H1 (cell line): ENCODE measurements around the gene SLC48A1. TPM values are rescaled to one million over a fixed set of nuclear protein-coding genes. Genes with fewer than 3 reads are reported as not detected.

Source experiments
- CTCF ChIA-PET: fragments of 300-600 bp; sonication (Branson Sonifier 250); formaldehyde crosslinking; loops from one replicate; lab custom pipeline; 2021; ENCODE audit not compliant: partially characterized antibody; lab: Charles Lee
- POLR2A ChIA-PET: fragments of 300-600 bp; sonication (Branson Sonifier 250); formaldehyde crosslinking; loops from one replicate; lab custom pipeline; 2021; ENCODE audit warnings: inconsistent platforms; ENCODE audit not compliant: partially characterized antibody; lab: Charles Lee
- DNase-seq, 2 experiments: peaks; one replicate each; pipeline versions ENCODE4 v3.0.0 to v3.0.0-alpha.2; 2010 to 2022; ENCODE audit warnings: low spot score in 2 of 2, low read depth in 1 of 2, mixed read lengths in 1 of 2
- FAIRE-seq: peaks from 2 replicates; lab custom pipeline; 2011; peaks lifted over from hg19 to GRCh38; lab: Jason Lieb, UNC
- H2AFZ ChIP-seq: 2 replicates; pipeline ENCODE4 v1.8.1; 2012; ENCODE audit warnings: low read length, inconsistent platforms
- H2AK5ac ChIP-seq: 2 replicates; pipeline ENCODE4 v1.6.1; 2013; ENCODE audit warnings: low read depth, low read length
- H2BK120ac ChIP-seq: replicated peaks from 2 replicates; pipeline ENCODE3; 2013; ENCODE audit warnings: low read depth, low read length, inconsistent platforms
- H2BK12ac ChIP-seq: 2 replicates; pipeline ENCODE4 v1.6.1; 2013; ENCODE audit warnings: low read depth, low read length
- H2BK15ac ChIP-seq: 2 replicates; pipeline ENCODE4 v1.6.1; 2013; ENCODE audit warnings: low read length
- H2BK20ac ChIP-seq: 2 replicates; pipeline ENCODE4 v1.6.1; 2013; ENCODE audit warnings: low read length
- H2BK5ac ChIP-seq: 2 replicates; pipeline ENCODE4 v1.6.1; 2013; ENCODE audit warnings: low read depth, low read length
- H3K14ac ChIP-seq: 2 replicates; pipeline ENCODE4 v1.6.1; 2013; ENCODE audit warnings: inconsistent platforms; ENCODE audit not compliant: insufficient read length
- H3K18ac ChIP-seq: 2 replicates; pipeline ENCODE4 v1.6.1; 2013; ENCODE audit warnings: low read length; ENCODE audit errors: extremely low read depth
- H3K23ac ChIP-seq: 2 replicates; pipeline ENCODE4 v1.6.1; 2013; ENCODE audit warnings: inconsistent platforms; ENCODE audit not compliant: insufficient read length
- H3K23me2 ChIP-seq: 2 replicates; pipeline ENCODE4 v1.6.1; 2013; ENCODE audit warnings: low read depth, low read length
- H3K27ac ChIP-seq: 2 replicates; pipeline ENCODE4 v1.6.1; 2011; ENCODE audit warnings: low read depth, low read length, inconsistent platforms
- H3K27me3 ChIP-seq, 4 experiments: replicated peaks in 1 of 4; 1 replicate in 1 of 4; 2 replicates in 3 of 4; pipeline versions ENCODE4 v1.6.1 to v1.8.1; 2011 to 2013; ENCODE audit warnings: low read length in 3 of 4, mild to moderate bottlenecking in 3 of 4, inconsistent platforms in 2 of 4, mixed read lengths in 2 of 4, moderate library complexity in 1 of 4; ENCODE audit not compliant: control insufficient read depth in 3 of 4, insufficient read depth in 3 of 4; ENCODE audit errors: extremely low read depth in 1 of 4
- H3K36me3 ChIP-seq, 4 experiments: 2 replicates each; pipeline versions ENCODE4 v1.6.1 to v1.8.1; 2011 to 2013; ENCODE audit warnings: mild to moderate bottlenecking in 4 of 4, low read length in 3 of 4, moderate library complexity in 2 of 4, control low read depth in 1 of 4, inconsistent platforms in 1 of 4; ENCODE audit not compliant: insufficient read depth in 4 of 4, control insufficient read depth in 2 of 4
- H3K4ac ChIP-seq: replicated peaks from 2 replicates; pipeline ENCODE3; 2013; ENCODE audit warnings: low read length, low read depth, mixed read lengths, inconsistent platforms; ENCODE audit not compliant: insufficient read length
- H3K4me1 ChIP-seq, 4 experiments: replicated peaks in 1 of 4; 1 replicate in 1 of 4; 2 replicates in 3 of 4; pipeline versions ENCODE4 v1.6.1 to v1.8.1; 2011 to 2013; ENCODE audit warnings: low read length in 3 of 4, inconsistent platforms in 2 of 4, mixed read lengths in 1 of 4; ENCODE audit not compliant: insufficient read depth in 4 of 4, control insufficient read depth in 3 of 4
- H3K4me2 ChIP-seq, 2 experiments: 2 replicates each; pipeline versions ENCODE4 v1.6.1 to v1.8.1; 2011 to 2013; ENCODE audit warnings: low read depth in 2 of 2, low read length in 2 of 2, control low read depth in 1 of 2, inconsistent platforms in 1 of 2, mild to moderate bottlenecking in 1 of 2; ENCODE audit not compliant: insufficient read depth in 1 of 2
- H3K4me3 ChIP-seq, 4 experiments: fragments of 200-600, 300-600 bp in 1 of 4; sonication (generic), shearing (Covaris generic), sonication (Bioruptor Twin) in 1 of 4; 2 replicates each; pipeline versions ENCODE4 v1.5.1 to v1.8.1; 2011 to 2016; ENCODE audit warnings: low read length in 4 of 4, low read depth in 3 of 4, control low read depth in 2 of 4, inconsistent platforms in 2 of 4, mild to moderate bottlenecking in 2 of 4, mixed read lengths in 1 of 4, moderate library complexity in 1 of 4; ENCODE audit not compliant: insufficient read depth in 2 of 4; ENCODE audit errors: extremely low read depth in 1 of 4
- H3K56ac ChIP-seq: replicated peaks from 2 replicates; pipeline ENCODE3; 2013; ENCODE audit warnings: low read depth, mild to moderate bottlenecking, mixed read lengths, low read length, inconsistent platforms; ENCODE audit not compliant: insufficient read length
- H3K79me1 ChIP-seq: 2 replicates; pipeline ENCODE4 v1.6.1; 2013; ENCODE audit warnings: low read depth, low read length, control low read depth
- H3K79me2 ChIP-seq, 2 experiments: 2 replicates each; pipeline versions ENCODE4 v1.6.1 to v1.8.1; 2012 to 2013; ENCODE audit warnings: low read length in 2 of 2, mild to moderate bottlenecking in 2 of 2, inconsistent platforms in 1 of 2; ENCODE audit not compliant: insufficient read depth in 2 of 2, control insufficient read depth in 1 of 2
- H3K9ac ChIP-seq, 4 experiments: replicated peaks in 1 of 4; 1 replicate in 1 of 4; 2 replicates in 3 of 4; pipeline versions ENCODE4 v1.6.1 to v1.8.1; 2011 to 2013; ENCODE audit warnings: low read depth in 3 of 4, low read length in 3 of 4, control low read depth in 2 of 4, mild to moderate bottlenecking in 2 of 4, moderate library complexity in 2 of 4, inconsistent platforms in 1 of 4; ENCODE audit errors: extremely low read depth in 1 of 4
- H3K9me3 ChIP-seq, 2 experiments: 2 replicates each; pipeline versions ENCODE4 v1.6.1 to v1.8.1; 2012 to 2013; ENCODE audit warnings: mild to moderate bottlenecking in 2 of 2, moderate library complexity in 2 of 2, control low read depth in 1 of 2, inconsistent platforms in 1 of 2, low read depth in 1 of 2, low read length in 1 of 2, mixed read lengths in 1 of 2; ENCODE audit not compliant: insufficient read depth in 2 of 2
- H4K20me1 ChIP-seq, 2 experiments: replicated peaks in 1 of 2; 2 replicates each; pipeline versions ENCODE3 to v1.8.1; 2011 to 2013; ENCODE audit warnings: inconsistent platforms in 2 of 2, low read length in 2 of 2, mild to moderate bottlenecking in 1 of 2; ENCODE audit not compliant: insufficient read depth in 2 of 2, control insufficient read depth in 1 of 2
- H4K5ac ChIP-seq: 2 replicates; pipeline ENCODE4 v1.6.1; 2013; ENCODE audit warnings: low read length, low read depth, mixed read lengths, inconsistent platforms; ENCODE audit not compliant: insufficient read length
- H4K8ac ChIP-seq: 2 replicates; pipeline ENCODE4 v1.8.0; 2013; ENCODE audit warnings: mild to moderate bottlenecking, moderate library complexity, low read length, inconsistent platforms; ENCODE audit not compliant: insufficient read depth; ENCODE audit errors: extremely low read depth
- H4K91ac ChIP-seq: replicated peaks from 2 replicates; pipeline ENCODE3; 2013; ENCODE audit warnings: low read length, mixed read lengths, inconsistent platforms; ENCODE audit not compliant: insufficient read length
- BACH1 ChIP-seq: IDR thresholded peaks from 2 replicates; pipeline ENCODE4 v1.6.1; 2012; ENCODE audit warnings: low read length, improper control_type of control experiment
- CBX8 ChIP-seq: fragments of 300-800, 300-1000 bp; sonication (generic); IDR thresholded peaks from 2 replicates; pipeline ENCODE4 v1.7.1; 2016; ENCODE audit warnings: low read depth, low read length, borderline replicate concordance
- CREB1 ChIP-seq: IDR thresholded peaks from 2 replicates; pipeline ENCODE4 v1.6.1; 2012; ENCODE audit warnings: inconsistent platforms
- EP300 ChIP-seq, 2 experiments: IDR thresholded peaks; 1 replicate in 1 of 2; 2 replicates in 1 of 2; pipeline ENCODE4 v1.6.1; 2011 to 2012; ENCODE audit warnings: low read depth in 2 of 2, low read length in 2 of 2, mild to moderate bottlenecking in 2 of 2, borderline replicate concordance in 1 of 2, inconsistent platforms in 1 of 2, moderate library complexity in 1 of 2
- POU5F1 ChIP-seq: IDR thresholded peaks from 2 replicates; pipeline ENCODE4 v1.6.1; 2011; ENCODE audit warnings: low read depth, mild to moderate bottlenecking, low read length, moderate library complexity
- RXRA ChIP-seq: IDR thresholded peaks from 2 replicates; pipeline ENCODE4 v1.6.1; 2011; ENCODE audit warnings: low read depth, mild to moderate bottlenecking, low read length, moderate library complexity; ENCODE audit not compliant: insufficient read depth
- TAF7 ChIP-seq: optimal IDR thresholded peaks from 2 replicates; pipeline ENCODE3; 2011; ENCODE audit warnings: low read depth, mild to moderate bottlenecking, inconsistent platforms, low read length, moderate library complexity, borderline replicate concordance
- TBP ChIP-seq: IDR thresholded peaks from 2 replicates; pipeline ENCODE4 v1.6.1; 2011; ENCODE audit warnings: low read depth, low read length, improper control_type of control experiment
- WGBS, 2 experiments: shearing (Covaris generic) in 1 of 2; methylation state at CpG; one replicate each; pipeline versions ENCODE4 v1.1.6 to v1.1.7; 2013 to 2015; ENCODE audit warnings: low lambda C conversion rate in 2 of 2, mixed read lengths in 2 of 2, inconsistent platforms in 1 of 2, low coverage in 1 of 2, missing lambda C conversion rate in 1 of 2; ENCODE audit not compliant: insufficient replicate concordance in 2 of 2, insufficient coverage in 1 of 2, insufficient read length in 1 of 2; ENCODE audit errors: extremely low coverage in 1 of 2, missing lambda C conversion rate in 1 of 2; 5-methylcytosine and 5-hydroxymethylcytosine counted together
- polyA plus RNA-seq, 7 experiments: library from polyadenylated mRNA; depleted of rRNA in 3 of 7; stranded (reverse) in 5 of 7; unstranded in 2 of 7; fragments of >200 nt in 5 of 7; fragments of 200-250 nt in 2 of 7; gene quantifications; 1 replicate in 5 of 7; 2 replicates in 1 of 7; 4 replicates in 1 of 7; pipeline versions ENCODE4 v1.2.1 to v1.2.3, GENCODE V29; 2011 to 2013; ENCODE audit warnings: missing spikeins in 2 of 7, mixed read lengths in 2 of 7
- total RNA-seq: library from RNA; stranded (reverse); fragmentation: NEBNext Ultra II Directional; extraction: Animal tissue kit (Norgen Biotek cat#: 25700); gene quantifications from 2 replicates; pipeline ENCODE4 v1.2.1, GENCODE V29; 2021
- TF ChIP-seq, protein P1 (sequence below): IDR thresholded peaks from 2 replicates; pipeline ENCODE4 v1.6.1; 2012; ENCODE audit warnings: low read length, inconsistent platforms

SLC48A1 gene
- total and polyA plus RNA-seq, 2 of the 8 experiments (the other 6 are each of a cell fraction or from before 2014, with no cell fraction given): 9.5 to 14.1 TPM

DNA sequence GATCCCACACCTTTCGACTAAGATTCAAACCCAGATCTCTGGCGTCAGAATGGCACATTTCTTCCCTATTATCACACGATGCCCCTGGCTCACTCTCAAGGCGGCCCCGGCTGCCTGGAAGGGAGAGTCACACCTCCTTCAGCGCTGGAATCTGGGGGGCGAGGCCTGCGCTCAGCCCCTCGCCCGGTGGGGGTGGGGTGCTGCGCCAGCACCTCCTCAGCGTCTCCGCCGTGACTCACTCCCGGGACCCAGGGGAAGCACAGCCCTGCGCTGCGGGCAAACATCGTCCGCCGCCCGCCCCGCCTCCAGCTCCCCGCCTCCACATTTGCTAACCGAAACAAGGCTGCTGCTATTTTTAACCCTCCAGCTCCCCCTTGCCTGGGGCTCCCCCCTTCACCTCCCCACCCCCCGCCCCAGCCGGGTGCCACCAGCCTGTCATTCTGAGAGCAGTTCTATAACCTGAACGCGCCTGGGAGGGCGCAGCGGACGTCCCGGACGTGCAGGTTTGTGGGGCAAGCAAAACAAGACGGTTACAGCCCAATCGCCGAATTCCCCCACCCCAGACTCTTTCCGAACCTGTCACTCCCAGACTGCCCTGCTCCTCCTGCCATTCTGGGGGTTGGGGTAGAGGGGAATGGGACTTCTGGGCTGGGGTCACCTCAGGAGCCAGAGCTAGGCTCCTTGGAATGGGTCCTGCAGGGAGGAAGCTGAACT lies 39.9 kb downstream of the SLC48A1 start:
- no peaks in the 10 kb centered on the region for H3K9me3 ChIP-seq
- H3K27ac ChIP-seq: peak overlapping the region; percentile 79
- H3K4me3 ChIP-seq: peak overlapping the region; percentile 14 to 55 (median 40); a peak in 7 of 8 replicates
- peak overlapping the region; percentile 72; the same call in 1 of the 2 replicates for H4K8ac ChIP-seq
- peak overlapping the region; percentile 73 for H4K5ac ChIP-seq
- no peak overlapping the region for H3K56ac ChIP-seq
- H2BK20ac ChIP-seq: no peak overlapping the region
- H3K14ac ChIP-seq: no peak overlapping the region
- 7% methylated on average over 16 of the region's 37 CpGs; no CpG with 5 or more reads in 1 of the 2 experiments for WGBS, 2 experiments
- H2BK5ac ChIP-seq: peak overlapping the region; percentile 90
- 0 out of 2 replicates have a peak overlapping the region, but pooled peaks have one; percentile 69 for H2AK5ac ChIP-seq
- H2BK12ac ChIP-seq: peak overlapping the region; percentile 82
- peak overlapping the region; percentile 86 for H4K91ac ChIP-seq
- H3K9ac ChIP-seq: peak overlapping the region in 2 of 4 experiments; percentile 8 to 34; a peak in 3 of 7 replicates
- H2AFZ ChIP-seq: peak overlapping the region; percentile 47; the same call in 1 of the 2 replicates
- peaks cover 13% of the 10 kb centered on the region for H3K79me1 ChIP-seq
- POLR2A ChIA-PET: interaction anchor here (0.6 to 29.3 kb wide), 9 partner anchors 8 to 415 kb away, joined by 3 to 480 read pairs (median 11); partner anchors contain the start of gene PFKM
- peaks cover 28 to 72% (median 58%) of the 10 kb centered on the region in 4 experiments for H3K4me1 ChIP-seq
- CTCF ChIA-PET: interaction anchor here (0.8 to 58.8 kb wide), 15 partner anchors 7 to 215 kb away, joined by 3 to 2001 read pairs (median 5); partner anchors contain the start of gene HDAC7
- H2BK120ac ChIP-seq: peak overlapping the region; percentile 89
- FAIRE-seq (no peak), DNase-seq (peak; percentile 81 to 83)
- peaks cover 4 to 84% of the 10 kb centered on the region in 2 experiments; a peak in 3 of 4 replicates for H3K79me2 ChIP-seq
- no peaks in the 10 kb centered on the region for H3K36me3 ChIP-seq
- peak overlapping the region; percentile 71 to 76 for H3K4me2 ChIP-seq
- H2BK15ac ChIP-seq: 0 out of 2 replicates have a peak overlapping the region, but pooled peaks have one; percentile 37
- H3K4ac ChIP-seq: peak overlapping the region; percentile 74
- no peak overlapping the region for H3K23ac ChIP-seq
- peak overlapping the region; percentile 33 for H3K18ac ChIP-seq
- no peaks in the 10 kb centered on the region for H3K27me3 ChIP-seq
- H3K23me2 ChIP-seq: peaks cover 3% of the 10 kb centered on the region
- H4K20me1 ChIP-seq: peaks cover 7 to 22% of the 10 kb centered on the region in 2 experiments
- TF ChIP-seq, protein P1, sequence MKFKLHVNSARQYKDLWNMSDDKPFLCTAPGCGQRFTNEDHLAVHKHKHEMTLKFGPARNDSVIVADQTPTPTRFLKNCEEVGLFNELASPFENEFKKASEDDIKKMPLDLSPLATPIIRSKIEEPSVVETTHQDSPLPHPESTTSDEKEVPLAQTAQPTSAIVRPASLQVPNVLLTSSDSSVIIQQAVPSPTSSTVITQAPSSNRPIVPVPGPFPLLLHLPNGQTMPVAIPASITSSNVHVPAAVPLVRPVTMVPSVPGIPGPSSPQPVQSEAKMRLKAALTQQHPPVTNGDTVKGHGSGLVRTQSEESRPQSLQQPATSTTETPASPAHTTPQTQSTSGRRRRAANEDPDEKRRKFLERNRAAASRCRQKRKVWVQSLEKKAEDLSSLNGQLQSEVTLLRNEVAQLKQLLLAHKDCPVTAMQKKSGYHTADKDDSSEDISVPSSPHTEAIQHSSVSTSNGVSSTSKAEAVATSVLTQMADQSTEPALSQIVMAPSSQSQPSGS: no peak
- TF ChIP-seq TBP (no peak), TAF7 (no peak), EP300 (IDR thresholded peaks at IDR 0.05; ENCODE audit: borderline replicate concordance in 1 of 2, low read depth in 2 of 2, low read length in 2 of 2) (peak in 1 of 2 experiments; percentile 77; a peak in 1 of 3 replicates), POU5F1 (no peak), RXRA (no peak), BACH1 (no peak), CREB1 (peak; percentile 38), CBX8 (no peak)
